Mucosa of stomach (tissue), 1 donor: ENCODE data around the gene SCML1.
A peak's percentile ranks its signal among the peaks of the same experiment; 100 is the strongest.

Experiments
- H3K27me3 ChIP-seq: one replicate; pipeline ENCODE4 v1.7.0; 2013; ENCODE audit warnings: mild to moderate bottlenecking, low read length; ENCODE audit not compliant: control insufficient read depth, insufficient read depth
- H3K36me3 ChIP-seq: one replicate; pipeline ENCODE4 v1.7.0; 2013; ENCODE audit warnings: low read length; ENCODE audit not compliant: control insufficient read depth, insufficient read depth
- H3K4me1 ChIP-seq: one replicate; pipeline ENCODE4 v1.7.0; 2013; ENCODE audit warnings: mild to moderate bottlenecking, low read length; ENCODE audit not compliant: control insufficient read depth, insufficient read depth
- H3K4me3 ChIP-seq: one replicate; pipeline ENCODE4 v1.7.0; 2013; ENCODE audit warnings: low read length
- H3K9ac ChIP-seq: one replicate; pipeline ENCODE4 v1.7.0; 2013; ENCODE audit warnings: mild to moderate bottlenecking, low read length, moderate library complexity
- H3K9me3 ChIP-seq: one replicate; pipeline ENCODE4 v1.7.0; 2013; ENCODE audit warnings: mild to moderate bottlenecking, low read length, moderate library complexity; ENCODE audit not compliant: control insufficient read depth
- donor health status: Pancreatic carcinoma.

SCML1 gene, protein sequence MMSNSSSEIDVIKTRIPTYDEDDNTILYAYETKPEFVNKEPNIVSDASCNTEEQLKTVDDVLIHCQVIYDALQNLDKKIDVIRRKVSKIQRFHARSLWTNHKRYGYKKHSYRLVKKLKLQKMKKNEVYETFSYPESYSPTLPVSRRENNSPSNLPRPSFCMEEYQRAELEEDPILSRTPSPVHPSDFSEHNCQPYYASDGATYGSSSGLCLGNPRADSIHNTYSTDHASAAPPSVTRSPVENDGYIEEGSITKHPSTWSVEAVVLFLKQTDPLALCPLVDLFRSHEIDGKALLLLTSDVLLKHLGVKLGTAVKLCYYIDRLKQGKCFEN

GRCh38 chrX:17736856-17737709 is at the start of gene SCML1:
Gene SCML1, plus strand, starts transcription at chrX:17737493. Its CDS starts 6,694 bp downstream, at chrX:17744187.
- Histone ChIP-seq H3K9ac (peak within 1 kb of the TSS; percentile 80), H3K9me3 (no peaks in the 10 kb centered on the region)

DNA sequence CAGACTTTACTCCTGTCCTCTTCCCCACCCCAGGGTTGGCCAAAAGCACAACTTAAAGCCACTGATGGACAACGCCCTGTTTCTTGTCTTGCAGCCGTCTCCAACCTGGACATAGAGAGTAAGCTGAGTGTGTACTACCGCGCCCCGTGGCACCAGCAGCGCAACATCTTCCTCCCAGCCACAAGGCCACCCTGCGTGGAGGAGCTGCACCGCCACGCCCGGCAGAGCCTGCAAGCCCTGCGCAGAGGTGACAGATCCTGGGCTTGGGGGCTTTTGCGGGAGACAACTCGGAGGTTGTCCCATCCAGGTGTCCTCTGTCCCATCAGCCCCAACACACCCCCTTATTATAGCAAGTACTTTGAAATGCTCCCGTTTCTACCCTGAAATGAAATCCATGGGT is 49.6 kb upstream of the SCML1 start:
- H3K4me3 ChIP-seq: no peak overlapping the region
- no peaks in the 10 kb centered on the region for H3K9me3 ChIP-seq
- no peak overlapping the region for H3K9ac ChIP-seq
- H3K4me1 ChIP-seq: no peaks in the 10 kb centered on the region
- no peaks in the 10 kb centered on the region for H3K36me3 ChIP-seq
- H3K27me3 ChIP-seq: no peaks in the 10 kb centered on the region

More at GRCh38 chrX:17736856-17737709, at the start of gene SCML1:
- Histone ChIP-seq H3K36me3 (no peaks in the 10 kb centered on the region), H3K4me3 (peak within 1 kb of the TSS; percentile 51), H3K27me3 (no peaks in the 10 kb centered on the region), H3K4me1 (no peaks in the 10 kb centered on the region)

GRCh38 chrX:17689971-17690409 is 47.3 kb upstream of the SCML1 start:
- no peak overlapping the region for H3K9ac ChIP-seq
- H3K27me3 ChIP-seq: no peaks in the 10 kb centered on the region
- H3K9me3 ChIP-seq: no peaks in the 10 kb centered on the region
- no peak overlapping the region for H3K4me3 ChIP-seq
- no peaks in the 10 kb centered on the region for H3K36me3 ChIP-seq
- no peaks in the 10 kb centered on the region for H3K4me1 ChIP-seq

DNA sequence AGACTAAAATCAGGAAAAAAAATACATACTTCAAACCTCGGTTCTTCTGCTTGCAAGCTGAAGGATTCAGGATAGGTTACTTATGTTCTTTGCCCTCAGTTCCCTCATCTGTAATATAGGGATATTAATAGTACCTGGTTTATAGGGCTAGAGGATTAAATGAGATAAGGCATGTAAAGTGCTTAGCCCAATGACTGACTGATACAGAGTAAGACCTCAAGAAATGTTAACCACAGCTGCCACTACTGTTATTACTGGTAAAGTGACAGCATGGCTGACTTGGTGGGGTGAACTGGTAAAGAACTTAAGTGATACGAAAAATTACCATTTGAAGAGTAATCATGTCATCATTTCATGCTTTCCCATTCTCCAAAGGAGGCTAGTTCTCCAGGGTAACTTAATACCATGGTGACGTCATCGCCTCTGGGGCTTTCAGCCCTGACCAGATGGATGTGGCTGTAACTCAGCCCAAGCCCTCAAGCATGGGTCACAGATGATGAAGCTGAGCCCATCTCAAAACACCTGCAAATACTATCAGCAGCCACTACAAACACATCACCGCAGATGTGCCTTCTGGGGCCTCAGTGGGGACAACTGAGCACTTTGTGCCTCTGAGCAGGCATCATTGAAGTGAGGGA is 44.5 kb upstream of the SCML1 start:
- Histone ChIP-seq H3K27me3 (no peaks in the 10 kb centered on the region), H3K9me3 (no peaks in the 10 kb centered on the region), H3K4me1 (no peaks in the 10 kb centered on the region), H3K4me3 (no peak overlapping the region), H3K36me3 (no peaks in the 10 kb centered on the region), H3K9ac (no peak overlapping the region)

DNA sequence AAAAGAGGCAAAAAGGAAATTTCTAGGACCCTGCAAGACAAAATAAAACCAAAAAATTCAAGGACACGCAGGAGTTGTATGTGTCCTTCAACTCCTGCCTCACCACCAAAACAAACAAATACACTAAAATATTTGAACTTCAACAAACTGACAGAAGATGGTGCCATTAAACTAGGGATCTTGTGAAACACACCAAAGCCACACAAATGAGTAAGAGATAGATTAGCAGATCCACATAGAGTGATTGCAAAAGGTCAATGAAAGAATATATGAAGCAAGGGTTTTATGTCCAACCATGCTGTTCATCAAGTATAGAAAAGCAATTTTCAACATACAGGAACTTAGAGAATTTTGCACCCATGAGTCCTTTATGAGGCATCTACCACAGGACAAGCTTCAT is 40.1 kb upstream of the SCML1 start:
- Histone ChIP-seq H3K9me3 (no peaks in the 10 kb centered on the region), H3K4me1 (no peaks in the 10 kb centered on the region), H3K36me3 (no peaks in the 10 kb centered on the region), H3K27me3 (no peaks in the 10 kb centered on the region), H3K9ac (no peak overlapping the region), H3K4me3 (no peak overlapping the region)

- H3K9ac ChIP-seq: no peak overlapping the region
- H3K36me3 ChIP-seq: no peaks in the 10 kb centered on the region
- H3K4me3 ChIP-seq: no peak overlapping the region
- H3K9me3 ChIP-seq: no peaks in the 10 kb centered on the region
- no peaks in the 10 kb centered on the region for H3K27me3 ChIP-seq
- no peaks in the 10 kb centered on the region for H3K4me1 ChIP-seq
These were observed 36.3 kb upstream of the SCML1 start for GRCh38 chrX:17700976-17701375.

DNA sequence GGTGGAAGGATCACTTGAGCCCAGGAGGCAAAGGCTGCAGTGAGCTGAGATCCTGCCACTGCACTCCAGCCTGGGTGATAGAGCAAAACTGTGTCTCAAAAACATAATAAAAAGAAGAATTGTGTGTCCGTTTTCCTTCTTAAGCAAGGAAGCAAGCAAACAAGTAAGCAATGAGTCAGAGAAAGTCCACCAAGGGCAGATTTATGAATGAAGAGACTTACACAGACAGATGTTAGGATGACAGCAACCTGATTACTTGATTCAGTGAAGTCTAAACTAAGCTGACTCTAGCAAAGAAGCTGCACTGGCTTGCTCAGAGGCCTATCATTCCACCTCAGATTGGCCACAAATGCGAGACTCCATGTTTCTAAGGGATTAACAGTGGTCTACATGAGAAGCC is 34.1 kb upstream of the SCML1 start:
- no peaks in the 10 kb centered on the region for H3K9me3 ChIP-seq
- no peaks in the 10 kb centered on the region for H3K27me3 ChIP-seq
- H3K4me3 ChIP-seq: no peak overlapping the region
- no peaks in the 10 kb centered on the region for H3K36me3 ChIP-seq
- no peaks in the 10 kb centered on the region for H3K4me1 ChIP-seq
- no peak overlapping the region for H3K9ac ChIP-seq

DNA sequence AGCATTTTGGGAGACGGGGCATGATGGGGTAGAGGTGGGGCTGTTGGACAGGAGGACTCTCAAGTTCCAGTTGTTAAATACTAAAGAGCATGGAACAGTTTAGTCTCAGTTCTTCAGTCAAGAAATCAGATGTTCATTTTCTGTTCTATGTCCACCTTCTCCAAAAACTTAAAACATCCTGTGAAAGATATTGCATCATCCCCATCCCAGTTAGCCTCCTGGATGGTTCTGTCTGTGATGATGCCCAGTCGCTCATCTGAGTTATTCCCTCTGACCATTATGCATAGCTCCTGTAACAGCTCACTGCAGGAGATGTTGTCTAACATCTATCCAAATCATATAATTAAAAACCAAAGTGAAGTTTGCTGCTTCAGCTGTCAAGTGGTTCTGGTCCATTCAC is 32.1 kb upstream of the SCML1 start:
- Histone ChIP-seq H3K9ac (no peak overlapping the region), H3K36me3 (no peaks in the 10 kb centered on the region), H3K4me1 (no peaks in the 10 kb centered on the region), H3K27me3 (no peaks in the 10 kb centered on the region), H3K9me3 (no peaks in the 10 kb centered on the region), H3K4me3 (no peak overlapping the region)

- Histone ChIP-seq H3K27me3 (no peaks in the 10 kb centered on the region), H3K4me1 (no peaks in the 10 kb centered on the region), H3K9me3 (no peaks in the 10 kb centered on the region), H3K4me3 (no peak overlapping the region), H3K36me3 (no peaks in the 10 kb centered on the region), H3K9ac (no peak overlapping the region)
These were observed 30.6 kb upstream of the SCML1 start for GRCh38 chrX:17706676-17707075.

GRCh38 chrX:17707731-17708130 is 29.6 kb upstream of the SCML1 start:
- no peaks in the 10 kb centered on the region for H3K36me3 ChIP-seq
- no peaks in the 10 kb centered on the region for H3K27me3 ChIP-seq
- H3K9me3 ChIP-seq: no peaks in the 10 kb centered on the region
- no peak overlapping the region for H3K4me3 ChIP-seq
- H3K9ac ChIP-seq: no peak overlapping the region
- H3K4me1 ChIP-seq: no peaks in the 10 kb centered on the region

GRCh38 chrX:17710871-17711301 is 26.4 kb upstream of the SCML1 start:
- no peaks in the 10 kb centered on the region for H3K9me3 ChIP-seq
- no peaks in the 10 kb centered on the region for H3K27me3 ChIP-seq
- H3K36me3 ChIP-seq: no peaks in the 10 kb centered on the region
- H3K4me1 ChIP-seq: no peaks in the 10 kb centered on the region
- H3K9ac ChIP-seq: no peak overlapping the region
- H3K4me3 ChIP-seq: no peak overlapping the region

DNA sequence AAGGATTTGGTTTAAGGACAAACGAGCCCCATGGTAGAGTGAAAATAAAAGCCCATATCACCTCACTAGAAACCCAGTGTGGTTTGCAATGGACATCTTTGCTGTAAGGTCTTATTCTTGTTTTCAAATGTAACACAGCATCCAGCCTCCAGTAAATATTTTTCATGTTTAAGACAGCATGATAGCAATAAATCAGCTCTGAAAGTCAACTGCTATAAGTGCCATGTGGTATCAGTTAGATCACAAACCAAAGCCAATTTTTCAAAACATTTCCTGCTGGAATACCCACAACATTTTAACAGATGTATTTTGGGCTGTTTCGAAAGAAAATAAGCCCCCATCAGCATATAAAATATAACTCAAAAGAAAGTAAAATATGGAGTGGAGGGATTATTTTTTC is 24.0 kb upstream of the SCML1 start:
- Histone ChIP-seq H3K9ac (no peak overlapping the region), H3K27me3 (no peaks in the 10 kb centered on the region), H3K4me1 (no peaks in the 10 kb centered on the region), H3K9me3 (no peaks in the 10 kb centered on the region), H3K4me3 (no peak overlapping the region), H3K36me3 (no peaks in the 10 kb centered on the region)
